Measurements from ENCODE around the gene TNPO1.
"Not testable (repeated sequence)": the region's sequence is repeated elsewhere in the genome, so short reads cannot be mapped to it uniquely, and the experiment has no call there.

Gene TNPO1

GRCh38 chr5:72816284-72817075 is at the start of gene TNPO1:
TNPO1 (plus strand) TSS chr5:72816661; CDS start chr5:72816738, 77 bp downstream.
- intact Hi-C loops (cut with DNase I), result loop anchor here (1.0 to 5.0 kb wide), 4 partner anchors 33 to 449 kb away; no protein-coding TSS in a partner anchor
- DNase-seq, result peak; percentile 80 to 98 (median 90)

GRCh38 chr5:72767289-72768010 is 49.0 kb upstream of the TNPO1 start:
- DNase-seq, result no peak

DNA sequence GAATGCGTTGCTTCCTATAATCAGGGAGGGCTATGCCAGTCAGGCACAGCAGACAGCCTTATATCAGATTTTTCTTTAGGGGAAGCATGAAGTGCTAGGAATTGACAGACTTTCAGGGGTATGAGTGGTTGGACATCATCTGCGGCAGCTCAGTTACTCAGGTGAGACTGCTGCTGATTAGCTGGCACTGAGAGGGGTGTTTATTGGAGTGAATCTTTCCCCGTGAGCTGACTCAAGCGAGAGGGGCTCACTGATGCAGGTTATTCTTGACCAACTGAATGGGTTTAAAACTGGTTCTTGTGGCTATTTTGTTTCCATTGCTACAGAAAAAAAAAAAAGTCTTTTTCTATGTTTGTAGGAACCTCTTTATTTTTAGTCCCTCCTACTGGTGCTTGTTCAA is 46.2 kb upstream of the TNPO1 start:
- intact Hi-C loops (cut with DNase I), result no loop called here
- no peak for DNase-seq

More at GRCh38 chr5:72767289-72768010, 49.0 kb upstream of the TNPO1 start:
- intact Hi-C loops (cut with DNase I), result no loop called here

DNA sequence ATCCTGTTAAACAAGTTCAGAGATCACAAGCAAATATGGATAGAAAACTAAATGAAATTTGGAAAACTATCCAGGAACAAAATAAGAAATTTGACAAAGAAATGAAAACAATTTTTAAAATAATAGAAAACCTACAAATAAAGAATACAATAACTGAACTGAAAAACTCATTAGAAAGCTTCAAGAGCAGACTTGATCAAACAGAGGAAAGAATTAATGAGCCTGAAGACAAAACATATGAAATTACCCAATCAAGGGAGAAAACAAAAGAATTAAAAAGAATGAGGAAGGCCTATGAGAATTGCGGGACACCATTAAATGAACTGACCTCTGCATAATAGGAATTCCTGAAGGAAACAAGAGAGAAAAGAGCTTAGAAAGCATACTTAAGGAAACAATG is 39.8 kb upstream of the TNPO1 start:
- DNase-seq, result no peak
- intact Hi-C loops (cut with DNase I), result no loop called here

- intact Hi-C loops (cut with DNase I), result no loop called here
These were observed 36.9 kb upstream of the TNPO1 start for GRCh38 chr5:72779520-72779919.

DNA sequence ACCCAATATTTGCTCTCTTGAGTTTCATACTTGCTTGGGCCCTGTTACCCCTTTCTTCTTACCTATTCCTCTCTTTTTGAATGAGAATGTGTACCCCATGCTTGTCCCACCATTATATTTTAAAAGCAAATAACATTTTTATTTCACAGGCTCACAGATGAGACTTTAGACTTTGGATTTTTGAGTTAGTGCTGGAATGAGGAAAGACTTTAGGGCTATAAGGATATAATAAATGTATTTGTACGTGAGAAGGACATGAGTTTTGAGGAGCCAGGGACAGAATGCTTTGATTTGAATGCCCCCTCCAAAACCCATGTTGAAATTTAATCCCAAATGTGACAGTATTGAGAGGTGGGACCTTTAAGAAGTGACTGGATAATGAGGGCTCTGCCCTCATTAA is 33.1 kb upstream of the TNPO1 start:
- intact Hi-C loops (cut with DNase I), result no loop called here

More at GRCh38 chr5:72779520-72779919, 36.9 kb upstream of the TNPO1 start:
- DNase-seq, result no peak

GRCh38 chr5:72784129-72784528 is 32.3 kb upstream of the TNPO1 start:
- intact Hi-C loops (cut with DNase I), result no loop called here
- no peak for DNase-seq

More for the DNA sequence above, 33.1 kb upstream of the TNPO1 start:
- DNase-seq, result no peak

DNA sequence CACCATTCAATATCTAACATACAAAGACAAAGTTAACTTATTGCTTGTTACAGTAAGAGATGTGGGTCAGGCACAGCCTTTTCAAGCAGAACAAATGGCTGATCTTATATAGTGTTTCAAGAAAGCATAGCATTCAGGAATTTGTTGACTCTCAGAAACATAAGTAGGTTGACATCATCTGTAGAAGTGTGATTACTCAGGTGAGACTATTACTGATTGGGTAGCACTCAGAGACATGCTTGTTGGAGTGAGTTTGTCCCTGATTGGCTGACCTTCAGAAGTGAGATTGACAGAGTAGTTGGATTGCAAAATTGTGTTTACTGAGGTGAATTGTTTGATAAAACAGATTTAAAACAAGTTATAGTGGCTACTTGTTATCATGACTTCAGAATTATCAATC is 30.7 kb upstream of the TNPO1 start:
- intact Hi-C loops (cut with DNase I), result no loop called here
- no peak for DNase-seq

DNA sequence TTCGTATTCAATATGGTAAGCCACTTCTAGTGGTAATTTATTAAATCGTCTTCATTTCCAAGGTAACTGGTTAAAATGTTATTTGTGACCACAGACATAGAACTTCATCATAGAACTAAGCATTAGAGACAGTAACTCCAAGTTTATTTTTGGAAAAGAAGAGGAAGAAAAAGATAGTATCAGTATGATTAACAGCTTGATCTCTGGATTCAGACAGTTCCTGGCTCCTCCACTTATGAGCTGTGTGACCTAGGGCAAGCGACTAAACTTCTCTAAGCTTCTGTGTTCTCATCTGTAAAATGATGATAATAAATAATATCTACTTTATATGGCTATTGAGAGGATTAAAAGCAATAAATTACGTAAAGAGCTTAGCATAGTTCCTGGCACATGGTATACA is 29.8 kb upstream of the TNPO1 start:
- intact Hi-C loops (cut with DNase I), result no loop called here
- no peak for DNase-seq

DNA sequence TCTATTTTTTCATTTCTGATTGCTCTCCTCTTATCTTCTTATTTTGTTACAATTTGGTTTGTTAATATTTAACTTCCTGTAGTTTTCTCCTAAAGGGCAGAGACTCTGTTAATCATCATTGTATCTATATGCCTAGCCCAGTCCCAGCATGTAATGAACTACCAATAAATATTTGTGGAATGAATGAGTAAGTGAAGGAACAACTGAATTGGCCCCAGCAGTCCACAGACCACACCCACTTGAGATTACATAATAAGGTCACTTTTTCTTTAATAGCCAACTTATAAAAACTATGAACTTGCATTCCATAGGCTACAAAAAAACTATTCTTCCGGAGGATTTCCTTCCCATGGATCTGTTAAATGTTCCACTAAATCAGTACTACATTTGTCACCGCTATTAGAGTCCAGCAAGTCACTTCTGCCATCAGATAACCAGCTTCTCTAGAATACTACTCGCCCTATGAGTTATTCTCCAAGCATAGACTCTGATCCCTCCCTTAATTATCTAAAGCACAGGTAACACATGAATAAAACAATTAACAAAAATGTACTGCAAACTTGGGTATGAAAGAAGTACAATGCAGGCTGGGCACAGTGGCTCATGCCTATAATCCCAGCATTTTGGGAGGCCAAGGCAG is 27.5 kb upstream of the TNPO1 start:
- no peak for DNase-seq
- intact Hi-C loops (cut with DNase I), result no loop called here

DNA sequence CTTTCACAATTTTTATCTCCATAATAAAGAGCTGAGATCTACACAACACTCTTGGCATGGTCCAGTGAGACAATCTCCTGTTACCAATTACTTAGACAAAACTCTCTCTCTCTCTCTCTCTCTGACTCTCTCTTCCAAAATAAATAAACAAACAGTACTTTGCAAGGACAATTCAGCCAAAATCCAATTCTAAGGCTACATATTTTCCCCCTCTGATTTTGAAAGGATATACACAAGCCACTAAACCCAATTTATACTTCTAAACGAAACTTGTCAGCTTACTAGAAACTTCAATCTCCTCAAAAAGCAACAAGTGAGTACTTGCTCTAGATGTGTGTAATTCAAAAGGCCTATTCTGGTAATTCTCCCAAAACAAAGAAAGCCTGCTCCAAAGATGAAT is 26.3 kb upstream of the TNPO1 start:
- no peak for DNase-seq
- intact Hi-C loops (cut with DNase I), result no loop called here

- DNase-seq; intact Hi-C loops (cut with DNase I): not testable (repeated sequence)
These were observed 23.8 kb upstream of the TNPO1 start for GRCh38 chr5:72792662-72793061.

- intact Hi-C loops (cut with DNase I), result no loop called here
- no peak for DNase-seq
These were observed 20.5 kb upstream of the TNPO1 start for GRCh38 chr5:72796001-72796400.

- intact Hi-C loops (cut with DNase I), result no loop called here
- DNase-seq, result no peak
These were observed 16.7 kb upstream of the TNPO1 start for GRCh38 chr5:72799721-72800120.

DNA sequence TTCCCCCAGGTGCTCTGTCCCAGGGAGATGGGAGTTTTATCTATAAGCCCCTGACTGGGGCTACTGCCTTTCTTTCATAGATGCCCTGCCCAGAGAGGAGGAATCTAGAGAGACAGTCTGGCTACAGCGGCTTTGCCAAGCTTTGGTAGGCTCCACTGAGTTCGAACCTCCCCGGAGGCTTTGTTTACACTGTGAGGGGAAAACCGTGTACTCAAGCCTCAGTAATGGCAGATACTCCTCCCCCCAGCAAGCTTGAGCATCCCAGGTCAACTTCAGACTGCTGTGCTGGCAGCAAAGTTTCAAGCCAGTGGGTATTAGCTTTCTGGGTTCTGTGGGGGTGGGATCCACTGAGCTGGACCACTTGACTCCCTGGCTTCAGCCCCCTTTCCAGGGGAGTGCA is 7.8 kb upstream of the TNPO1 start:
- DNase-seq; intact Hi-C loops (cut with DNase I): not testable (repeated sequence)

DNA sequence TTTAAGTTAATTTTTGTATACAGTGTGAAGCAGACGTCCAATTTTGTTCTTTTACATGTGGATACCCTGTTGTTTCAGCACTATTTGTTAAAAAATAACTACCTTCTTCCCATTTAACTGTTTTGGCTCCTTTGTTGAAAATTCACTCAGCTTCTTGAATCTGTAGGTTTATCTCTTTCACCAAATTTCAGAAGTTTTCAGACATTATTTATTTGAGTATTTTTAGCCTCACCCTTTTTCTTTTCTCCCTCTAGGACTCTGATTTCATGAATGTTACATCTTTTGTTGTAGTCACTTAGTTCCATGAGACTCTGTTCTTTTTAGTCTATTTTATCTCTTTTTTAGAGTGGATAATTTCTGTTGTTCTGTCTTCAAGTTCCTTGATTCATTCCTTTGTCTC is 4.6 kb upstream of the TNPO1 start:
- intact Hi-C loops (cut with DNase I), result no loop called here
- DNase-seq, result no peak

DNA sequence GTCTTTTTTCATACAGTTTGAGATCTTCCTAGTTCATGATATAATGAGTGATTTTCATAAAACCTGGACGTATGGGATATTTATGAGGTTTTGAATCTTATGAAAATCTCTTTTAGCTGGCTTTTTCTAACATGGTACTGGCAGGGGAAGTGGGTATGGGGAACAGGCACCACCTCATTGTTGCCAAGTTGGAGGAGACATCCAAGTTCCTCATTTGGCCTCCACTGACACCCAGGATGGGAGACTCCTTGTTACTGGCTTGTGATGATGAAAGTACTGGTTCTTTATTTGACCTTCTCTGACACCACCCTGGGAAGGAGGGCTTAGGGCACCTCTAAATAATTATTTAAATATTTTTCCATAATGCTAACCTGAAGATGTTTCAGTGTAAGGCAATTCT is 4.0 kb upstream of the TNPO1 start:
- intact Hi-C loops (cut with DNase I), result no loop called here

DNA sequence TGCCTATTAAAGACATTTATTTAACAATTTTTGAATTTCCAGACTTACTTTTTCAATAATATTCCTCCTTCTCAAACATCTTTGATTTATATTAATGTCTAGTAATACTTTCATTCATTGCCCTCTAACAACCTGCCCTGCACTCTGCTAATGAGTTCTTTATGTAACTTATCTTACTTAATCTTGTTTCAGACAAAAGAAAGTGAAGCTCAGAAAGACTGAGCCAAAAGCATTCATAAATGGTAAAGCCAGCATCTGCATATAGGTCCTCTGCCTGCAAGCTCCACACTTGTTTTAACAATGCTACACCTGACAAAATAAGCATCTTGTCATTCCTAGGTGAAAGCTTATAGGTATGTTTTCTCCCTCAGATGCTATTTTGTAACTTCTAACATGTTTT is 2.4 kb upstream of the TNPO1 start:
- intact Hi-C loops (cut with DNase I), result no loop called here
- DNase-seq, result no peak

More for the DNA sequence above, 4.0 kb upstream of the TNPO1 start:
- no peak for DNase-seq

GRCh38 chr5:72814864-72815263 is 1.6 kb upstream of the TNPO1 start:
- intact Hi-C loops (cut with DNase I), result loop anchor here (5.0 kb wide), 1 partner anchor 448 kb away; no protein-coding TSS in a partner anchor
- DNase-seq, result no peak

DNA sequence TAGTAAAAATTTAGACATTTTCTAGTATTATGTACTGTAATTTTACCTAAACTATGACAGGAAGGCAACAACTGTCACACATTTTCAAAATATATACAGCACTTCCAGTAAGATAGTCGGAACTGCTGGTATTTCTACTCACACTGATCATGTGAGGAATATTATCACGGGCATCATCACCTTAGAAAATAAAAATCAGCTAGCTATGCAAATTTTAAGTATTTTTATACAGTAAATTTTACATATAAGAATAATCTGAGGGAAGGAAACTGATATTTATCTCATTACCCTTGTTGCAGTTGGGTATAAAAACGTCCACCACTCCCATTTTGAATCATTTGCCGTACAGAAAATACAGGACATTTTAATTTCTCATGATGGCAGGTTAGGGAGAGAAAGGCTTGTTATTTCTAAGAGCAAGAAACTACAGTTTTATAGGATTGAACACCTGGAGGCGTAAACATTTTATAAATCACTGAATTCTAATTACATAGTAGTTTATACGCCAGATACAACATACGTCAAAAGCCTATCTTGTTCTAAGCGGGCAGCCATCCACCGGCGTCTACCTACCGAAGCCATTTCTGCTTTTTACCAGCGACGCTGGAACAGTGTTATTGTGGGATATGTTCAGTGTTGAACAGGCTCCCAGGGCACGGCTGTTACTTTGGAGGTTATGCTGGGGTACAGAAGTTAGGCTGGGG is 729 bp upstream of the TNPO1 start:
- intact Hi-C loops (cut with DNase I), result loop anchor here (1.0 to 5.0 kb wide), 4 partner anchors 34 to 448 kb away; no protein-coding TSS in a partner anchor
- DNase-seq, result no peak

All from posterior cingulate gyrus (tissue), 11 donors.